Stimulated activated CD4-positive, alpha-beta T cell treated with anti-CD3 and anti-CD28 coated beads, Interleukin-2, amount 100 ng/mL, for 4 hours (primary cell): ENCODE results near the gene GDF10.

ENCODE experiments used
- DNase-seq: peaks from one replicate; pipeline ENCODE4 v3.0.0-alpha.2; 2020; ENCODE audit warnings: low read depth

GDF10 gene

DNA sequence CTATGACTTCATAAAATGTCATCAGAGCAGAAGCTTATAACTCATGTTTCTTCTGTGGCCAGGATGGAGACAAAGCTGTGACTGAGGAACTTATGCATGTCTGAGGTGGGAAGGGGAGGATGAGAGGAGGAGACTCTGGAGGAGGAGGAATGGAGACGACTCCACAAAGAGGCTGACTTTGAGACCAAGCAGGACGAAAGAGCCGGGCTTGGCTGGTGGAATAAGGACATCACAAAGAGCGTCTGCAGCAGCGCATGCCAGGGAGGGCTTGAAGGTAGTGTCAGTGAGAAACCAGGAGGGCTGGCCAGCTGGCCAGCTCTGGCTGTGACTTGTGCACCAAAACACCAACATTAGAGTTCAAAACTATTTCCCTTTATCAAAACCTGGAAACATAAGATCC is 16.1 kb downstream of the GDF10 start:
- DNase-seq: no peak

DNA sequence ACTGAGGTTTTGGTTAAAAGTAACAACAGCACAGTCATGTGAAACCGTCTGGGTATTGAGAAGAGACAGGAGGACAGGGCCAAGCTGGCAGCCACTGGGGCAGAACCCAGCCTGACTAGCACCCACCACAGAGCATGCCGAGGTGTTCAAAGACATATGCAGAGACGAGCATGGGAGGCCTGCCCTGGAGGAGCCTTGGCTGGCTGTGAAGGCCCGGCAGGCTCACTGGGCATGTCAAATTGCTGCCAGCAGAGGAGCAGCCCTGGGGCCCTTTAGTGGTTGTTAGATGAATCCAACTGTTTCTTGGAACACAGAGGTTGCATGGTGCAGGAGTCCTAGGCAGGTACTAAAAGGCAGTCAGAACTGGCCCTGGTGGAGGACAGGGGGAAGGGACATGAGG is 17.3 kb downstream of the GDF10 start:
- no peak for DNase-seq

DNA sequence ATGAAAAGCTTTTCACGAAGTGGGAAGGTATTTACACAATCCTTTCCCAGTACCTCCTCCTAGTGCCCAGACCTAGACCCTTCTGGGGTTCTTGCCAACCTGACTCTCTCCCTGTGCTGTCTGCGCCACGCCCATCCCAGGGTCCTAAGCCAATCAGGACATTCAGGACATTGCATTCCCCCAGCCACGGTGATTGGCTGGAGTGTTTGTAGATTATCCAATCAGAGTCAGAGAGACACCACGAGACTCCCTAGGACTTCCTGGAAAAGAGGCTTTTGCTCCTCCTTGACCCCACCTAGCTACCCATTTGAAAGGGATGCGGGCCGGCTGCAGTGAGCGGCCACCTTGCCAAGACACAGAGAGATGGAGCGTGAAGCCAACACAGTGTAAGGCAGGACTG is 18.7 kb downstream of the GDF10 start:
- DNase-seq: no peak

DNA sequence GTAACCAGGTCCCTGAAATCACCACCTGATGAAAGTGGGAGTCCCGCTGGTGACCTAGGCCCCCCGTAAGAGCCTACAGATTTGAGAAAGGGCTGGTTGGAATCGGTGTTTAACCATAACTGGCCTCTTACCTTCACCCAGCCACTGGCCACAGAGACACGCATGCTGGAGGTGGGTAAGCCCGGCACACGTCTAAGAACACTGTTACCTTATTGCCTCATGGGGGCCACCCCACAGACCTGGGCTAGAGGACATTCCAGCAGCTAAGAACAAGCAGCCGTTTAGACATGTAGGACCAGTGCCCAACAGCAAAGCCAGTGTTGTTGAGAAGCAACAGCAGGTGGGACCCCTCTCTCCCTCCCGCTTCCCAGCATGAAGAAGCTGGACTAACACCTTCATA is 19.8 kb downstream of the GDF10 start:
- no peak for DNase-seq

DNA sequence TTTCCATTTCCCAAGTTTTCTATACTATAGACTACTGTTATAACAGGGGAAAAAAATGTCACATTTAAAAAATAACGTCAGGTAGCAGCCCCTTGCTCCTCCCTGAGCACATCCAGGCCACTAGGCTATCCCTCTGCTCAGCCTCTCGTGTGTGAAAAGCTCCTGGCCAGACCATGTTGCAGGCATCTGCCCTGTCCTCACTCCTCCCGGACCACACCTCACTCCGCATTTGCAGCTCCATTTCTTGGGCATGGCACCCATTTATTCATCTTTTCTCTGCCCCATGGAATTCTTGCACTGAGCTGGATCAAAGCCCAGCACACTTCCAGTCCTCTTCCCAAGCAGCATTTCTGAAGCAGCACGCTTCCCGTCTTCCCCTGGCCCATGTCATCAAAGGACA is 20.8 kb downstream of the GDF10 start:
- no peak for DNase-seq

DNA sequence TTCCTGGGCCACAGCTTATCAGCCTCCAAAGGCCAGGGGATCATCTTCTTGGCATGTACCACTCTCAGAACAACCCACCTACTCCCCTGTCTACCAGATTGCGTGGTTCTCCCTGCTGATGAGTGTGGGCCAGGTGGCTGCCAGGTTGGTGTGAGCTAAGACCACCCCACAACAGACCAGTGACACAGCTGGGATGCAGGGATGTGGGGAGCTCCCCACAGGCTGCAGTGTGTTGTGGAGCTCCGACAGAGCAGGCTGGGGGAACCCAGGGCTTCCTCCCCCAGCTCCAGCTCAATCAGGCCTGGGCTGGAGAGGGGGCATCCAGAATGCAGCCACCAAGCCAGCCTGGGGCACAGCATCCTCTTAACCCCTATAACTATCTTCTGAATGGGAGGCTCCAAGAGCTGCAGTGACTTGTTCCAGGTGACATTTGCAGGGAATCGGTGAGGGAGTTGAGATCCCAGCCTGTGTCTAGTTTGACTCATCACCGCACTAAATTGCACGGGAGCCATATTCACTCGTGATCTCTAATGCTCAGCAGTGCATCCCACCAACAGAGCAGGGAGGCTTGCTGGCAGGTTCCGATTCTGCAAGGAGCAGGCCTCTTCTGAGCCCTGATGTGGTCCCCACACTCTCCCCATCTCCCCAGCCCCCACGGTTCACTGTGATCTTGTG is 21.7 kb downstream of the GDF10 start:
- DNase-seq: no peak

DNA sequence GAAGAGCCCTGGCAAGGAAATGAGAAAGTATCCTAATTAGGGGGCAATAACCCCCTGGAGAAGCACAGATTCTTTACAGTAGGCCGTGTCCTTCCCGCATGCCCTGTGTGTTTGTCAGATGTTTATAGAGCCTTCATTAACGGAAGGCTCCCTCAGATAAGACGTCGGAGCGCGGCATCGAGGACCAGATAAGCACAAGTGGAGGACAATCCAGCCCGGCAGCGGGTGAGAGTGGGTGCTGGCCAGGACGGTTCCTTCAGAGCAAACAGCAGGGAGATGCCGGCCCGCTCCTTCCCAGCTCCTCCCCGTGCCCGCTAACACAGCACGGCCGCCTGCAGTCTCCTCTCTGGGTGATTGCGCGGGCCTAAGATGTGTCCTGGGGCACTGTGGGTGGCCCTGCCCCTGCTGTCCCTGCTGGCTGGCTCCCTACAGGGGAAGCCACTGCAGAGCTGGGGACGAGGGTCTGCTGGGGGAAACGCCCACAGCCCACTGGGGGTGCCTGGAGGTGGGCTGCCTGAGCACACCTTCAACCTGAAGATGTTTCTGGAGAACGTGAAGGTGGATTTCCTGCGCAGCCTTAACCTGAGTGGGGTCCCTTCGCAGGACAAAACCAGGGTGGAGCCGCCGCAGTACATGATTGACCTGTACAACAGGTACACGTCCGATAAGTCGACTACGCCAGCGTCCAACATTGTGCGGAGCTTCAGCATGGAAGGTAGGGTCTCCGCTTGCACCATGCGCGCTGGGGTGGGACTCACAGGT is 22.5 kb downstream of the GDF10 start, which contains the start of gene GDF2:
Gene GDF2, plus strand, starts transcription at position 155 of the 762 bp plus-strand sequence. Its CDS starts 215 bp downstream, at position 370.
- DNase-seq: no peak

DNA sequence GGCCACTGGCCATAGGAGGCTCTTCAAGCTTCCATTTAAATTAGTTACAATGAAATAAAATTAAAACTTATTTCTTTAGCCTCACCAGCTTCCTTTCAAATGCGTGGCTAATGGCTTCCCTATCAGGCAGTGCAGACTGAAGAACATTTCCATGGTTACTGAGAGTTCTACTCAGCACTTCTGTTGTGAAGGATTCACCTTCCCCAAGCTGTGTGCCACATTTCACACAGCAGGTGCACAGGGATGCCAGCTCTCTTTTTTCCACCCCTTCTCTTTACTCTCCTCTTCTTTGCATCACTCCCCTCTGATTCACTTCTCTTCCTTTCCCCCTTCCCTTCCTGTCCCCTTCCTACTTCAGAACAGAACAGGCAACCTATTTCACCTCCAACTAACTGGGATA is 23.1 kb downstream of the GDF10 start:
- no peak for DNase-seq

DNA sequence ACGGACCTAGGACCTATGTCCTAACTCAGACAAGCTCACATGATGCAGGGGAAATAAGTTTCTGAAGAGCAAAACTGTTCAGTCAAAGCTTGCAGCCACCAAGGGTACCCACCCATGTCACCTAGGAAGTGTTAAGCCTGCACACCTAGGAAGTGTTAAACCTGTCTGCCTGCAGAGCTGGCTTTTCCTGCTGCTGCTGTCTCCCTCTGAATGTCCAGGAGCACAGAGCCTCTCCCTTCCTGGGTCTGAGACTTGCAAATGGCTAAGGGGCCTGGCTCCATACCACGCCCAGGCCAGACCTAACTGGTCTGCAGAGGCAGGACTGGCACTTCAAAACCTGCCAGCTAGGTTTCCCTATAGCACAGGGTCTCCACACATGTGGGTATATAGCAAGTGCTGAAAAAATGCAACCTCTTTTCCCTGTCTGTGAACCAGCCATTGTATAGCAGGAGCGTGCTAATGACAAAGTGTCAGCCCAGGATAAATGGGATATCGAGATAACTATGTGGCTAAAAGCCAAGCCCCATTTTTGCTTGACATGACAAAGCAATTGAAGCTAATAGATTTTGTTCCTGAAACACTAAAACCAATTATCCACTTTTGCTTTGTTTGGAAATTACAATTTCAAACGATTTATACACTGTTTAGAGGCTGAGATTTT is 23.8 kb downstream of the GDF10 start:
- no peak for DNase-seq

DNA sequence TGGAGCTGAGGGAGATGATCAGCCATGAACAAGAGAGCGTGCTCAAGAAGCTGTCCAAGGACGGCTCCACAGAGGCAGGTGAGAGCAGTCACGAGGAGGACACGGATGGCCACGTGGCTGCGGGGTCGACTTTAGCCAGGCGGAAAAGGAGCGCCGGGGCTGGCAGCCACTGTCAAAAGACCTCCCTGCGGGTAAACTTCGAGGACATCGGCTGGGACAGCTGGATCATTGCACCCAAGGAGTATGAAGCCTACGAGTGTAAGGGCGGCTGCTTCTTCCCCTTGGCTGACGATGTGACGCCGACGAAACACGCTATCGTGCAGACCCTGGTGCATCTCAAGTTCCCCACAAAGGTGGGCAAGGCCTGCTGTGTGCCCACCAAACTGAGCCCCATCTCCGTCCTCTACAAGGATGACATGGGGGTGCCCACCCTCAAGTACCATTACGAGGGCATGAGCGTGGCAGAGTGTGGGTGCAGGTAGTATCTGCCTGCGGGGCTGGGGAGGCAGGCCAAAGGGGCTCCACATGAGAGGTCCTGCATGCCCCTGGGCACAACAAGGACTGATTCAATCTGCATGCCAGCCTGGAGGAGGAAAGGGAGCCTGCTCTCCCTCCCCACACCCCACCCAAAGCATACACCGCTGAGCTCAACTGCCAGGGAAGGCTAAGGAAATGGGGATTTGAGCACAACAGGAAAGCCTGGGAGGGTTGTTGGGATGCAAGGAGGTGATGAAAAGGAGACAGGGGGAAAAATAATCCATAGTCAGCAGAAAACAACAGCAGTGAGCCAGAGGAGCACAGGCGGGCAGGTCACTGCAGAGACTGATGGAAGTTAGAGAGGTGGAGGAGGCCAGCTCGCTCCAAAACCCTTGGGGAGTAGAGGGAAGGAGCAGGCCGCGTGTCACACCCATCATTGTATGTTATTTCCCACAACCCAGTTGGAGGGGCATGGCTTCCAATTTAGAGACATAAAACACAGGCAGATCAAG is 25.6 kb downstream of the GDF10 start:
- DNase-seq: no peak

DNA sequence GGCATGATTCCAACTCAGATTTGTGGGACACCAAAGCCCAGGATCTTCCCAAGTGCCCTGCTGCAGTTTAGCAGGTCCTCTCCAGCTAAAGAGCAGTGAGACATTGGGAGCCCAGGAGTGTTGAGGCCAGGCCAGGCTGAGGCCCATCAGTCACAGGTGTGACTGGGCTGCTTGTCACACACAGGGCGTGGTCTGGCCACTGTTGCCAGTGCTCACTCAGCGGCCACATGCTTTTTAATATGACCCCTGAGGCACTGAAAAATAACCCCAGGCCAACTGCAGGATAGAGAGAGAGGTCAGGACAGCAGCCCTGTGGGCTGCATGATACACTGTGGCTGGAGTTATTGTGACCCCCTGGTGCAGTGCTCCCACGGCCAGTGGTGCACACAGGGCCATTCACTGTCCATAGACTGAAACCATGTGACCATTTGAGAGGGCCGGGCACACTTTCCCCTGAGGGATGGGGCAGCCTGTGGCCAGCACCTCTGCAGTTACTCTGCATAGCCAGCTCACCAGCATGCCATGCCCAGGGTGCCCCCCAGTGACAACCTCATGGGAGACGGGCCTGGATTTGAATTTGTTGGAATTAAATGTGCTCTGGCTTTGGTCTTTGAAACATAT is 26.4 kb downstream of the GDF10 start:
- no peak for DNase-seq

DNA sequence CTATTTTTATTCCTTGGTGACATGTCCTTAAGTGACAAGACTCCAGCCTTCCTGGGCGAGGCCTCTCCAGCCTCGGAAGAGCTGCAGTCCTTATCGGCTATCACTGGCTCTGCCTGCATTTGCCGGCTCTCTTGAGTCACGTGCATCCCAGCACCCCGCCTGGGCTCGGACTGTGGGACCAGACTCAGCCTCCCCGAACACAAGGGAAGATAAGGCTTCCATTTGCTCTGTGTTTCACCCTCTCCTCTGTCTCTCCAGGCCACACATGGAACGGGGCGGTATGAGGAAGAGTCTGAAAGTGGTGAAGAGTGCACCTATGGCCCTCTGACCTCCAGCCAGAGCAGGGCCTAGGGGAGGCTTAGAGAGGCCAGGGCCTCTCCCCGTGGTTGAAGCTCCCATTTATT is 26.9 kb downstream of the GDF10 start:
- no peak for DNase-seq

DNA sequence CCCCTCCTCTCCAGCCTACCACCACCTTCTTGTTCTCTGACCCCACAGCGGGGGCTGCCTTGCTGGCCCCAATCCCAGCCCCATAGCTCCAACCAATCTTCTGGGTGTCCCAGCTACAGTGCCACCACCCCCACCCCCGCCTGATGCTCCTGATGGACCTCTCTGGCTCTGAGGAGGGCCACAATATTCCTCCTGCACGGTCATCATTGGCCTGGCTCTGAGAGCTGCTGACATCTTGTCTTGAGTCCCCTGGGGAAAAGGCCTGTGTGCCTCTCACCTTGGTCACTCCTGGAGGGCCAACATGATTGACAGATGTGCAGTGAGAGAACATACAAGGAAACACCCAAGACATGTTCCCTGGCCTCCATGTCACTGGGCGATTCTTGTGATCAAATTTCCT is 29.9 kb downstream of the GDF10 start:
- DNase-seq: no peak

DNA sequence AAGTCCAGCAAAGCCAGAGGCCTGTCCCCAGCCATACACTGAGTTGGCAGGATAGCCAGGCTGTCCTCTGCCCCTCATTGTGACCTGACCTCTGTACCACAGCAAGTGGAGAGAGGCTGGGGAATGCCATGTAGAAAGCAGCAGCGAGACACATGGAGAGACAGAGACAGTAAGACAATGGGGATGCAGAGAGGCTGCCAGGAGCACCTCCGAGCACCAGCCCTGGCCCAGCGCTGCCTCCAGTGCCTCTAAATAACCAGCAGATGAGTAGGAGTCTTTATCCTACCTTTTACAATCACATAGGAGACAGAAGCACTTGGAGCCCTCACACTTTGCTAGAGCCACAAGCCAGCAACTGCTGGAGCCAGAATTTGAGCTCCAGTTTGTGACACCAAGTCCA is 30.4 kb downstream of the GDF10 start:
- DNase-seq: no peak

DNA sequence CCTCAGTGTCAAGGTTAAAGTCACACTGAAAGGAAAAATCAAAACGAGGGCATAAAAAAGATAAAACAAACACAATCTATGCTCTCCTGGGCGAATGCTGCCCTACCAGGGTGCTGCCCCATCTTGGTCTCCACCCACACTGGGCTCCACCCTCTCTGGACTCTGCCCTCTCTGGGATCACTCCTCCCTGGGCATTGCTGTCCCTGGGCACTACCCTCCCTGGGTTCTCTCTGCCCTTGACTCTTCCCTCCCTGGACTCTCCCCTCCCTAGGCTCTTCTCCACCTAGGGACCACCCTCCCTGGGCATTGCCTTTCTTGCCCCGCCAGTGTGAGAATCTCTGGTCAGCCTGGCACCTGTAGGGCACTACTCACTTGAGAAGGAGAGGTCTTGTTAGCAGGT is 30.8 kb downstream of the GDF10 start:
- no peak for DNase-seq

DNA sequence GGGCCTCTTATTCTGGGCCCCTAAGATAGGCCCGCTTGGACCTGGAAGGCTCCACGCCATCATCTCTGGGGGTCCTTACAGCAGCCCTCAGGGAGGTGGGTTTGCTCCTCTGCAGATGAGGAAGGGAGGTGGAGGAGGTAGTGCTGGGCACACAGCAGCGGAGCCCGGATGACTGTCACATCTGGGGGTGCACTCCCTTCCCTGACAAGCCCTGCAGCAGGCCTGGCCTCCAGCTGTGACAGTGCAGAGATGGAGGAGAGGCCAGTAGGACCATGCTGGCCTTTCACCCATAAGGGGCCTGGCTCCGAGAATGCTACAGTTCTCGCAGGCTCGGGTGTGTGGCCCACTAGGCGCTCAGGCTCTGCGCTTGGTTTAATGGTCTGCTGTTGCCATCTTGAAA is 31.5 kb downstream of the GDF10 start:
- no peak for DNase-seq

DNA sequence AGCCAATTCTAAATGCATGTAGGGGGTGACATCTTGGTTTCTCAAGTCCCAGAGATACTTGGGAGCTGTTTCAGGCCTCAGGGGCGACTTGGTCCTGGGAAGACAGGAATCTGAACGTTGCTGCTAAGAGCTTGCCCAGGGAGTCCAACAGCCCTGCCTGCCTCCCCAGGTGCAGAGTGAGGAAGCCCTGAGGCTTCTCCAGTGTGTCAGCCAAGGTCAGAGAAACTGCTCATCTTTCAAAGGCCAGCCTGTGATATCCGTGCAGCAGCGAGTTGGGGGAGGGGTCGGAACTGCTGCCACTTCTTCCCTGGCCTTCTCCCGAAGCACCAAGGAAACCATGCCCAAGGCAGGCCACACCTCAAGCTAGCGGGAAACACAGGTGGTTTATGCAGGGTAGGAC is 32.0 kb downstream of the GDF10 start:
- no peak for DNase-seq

DNA sequence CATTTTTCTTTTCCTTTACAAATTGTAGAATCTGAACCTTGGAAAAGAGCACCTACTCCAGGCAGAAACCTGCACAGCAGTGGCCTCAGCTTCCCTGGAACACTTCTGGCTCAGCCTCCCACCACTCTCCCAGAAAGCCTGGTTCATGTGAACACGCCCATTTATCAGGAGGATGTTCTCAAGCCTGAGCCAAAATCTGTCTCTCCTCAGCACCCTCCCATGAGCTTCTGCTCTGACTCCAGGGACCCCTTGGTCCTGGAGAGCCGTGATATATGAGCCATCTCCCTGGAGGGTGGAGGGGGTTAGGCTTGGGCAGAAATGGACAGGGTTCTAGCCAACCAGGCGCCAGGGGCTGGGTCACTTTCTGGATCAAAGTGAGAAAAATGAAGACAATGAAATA is 32.4 kb downstream of the GDF10 start:
- no peak for DNase-seq

DNA sequence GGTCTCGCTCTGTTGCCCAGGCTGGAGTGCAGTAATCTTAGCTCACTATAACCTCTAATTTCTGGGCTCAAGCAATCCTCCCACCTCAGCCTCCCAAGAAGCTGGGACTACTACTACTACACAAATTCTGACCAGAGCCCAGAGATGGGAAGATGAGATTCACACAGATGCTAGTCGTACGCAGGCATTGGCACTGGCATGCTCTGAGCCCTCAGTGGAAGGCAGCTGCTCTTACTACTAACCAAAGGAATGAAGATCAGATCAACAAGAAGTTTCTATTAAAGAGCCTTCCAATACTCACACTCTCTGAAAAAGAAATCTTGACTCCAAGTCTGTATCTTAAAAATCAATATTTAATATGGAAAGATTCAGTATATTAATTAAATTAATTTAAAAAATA is 32.9 kb downstream of the GDF10 start:
- no peak for DNase-seq

DNA sequence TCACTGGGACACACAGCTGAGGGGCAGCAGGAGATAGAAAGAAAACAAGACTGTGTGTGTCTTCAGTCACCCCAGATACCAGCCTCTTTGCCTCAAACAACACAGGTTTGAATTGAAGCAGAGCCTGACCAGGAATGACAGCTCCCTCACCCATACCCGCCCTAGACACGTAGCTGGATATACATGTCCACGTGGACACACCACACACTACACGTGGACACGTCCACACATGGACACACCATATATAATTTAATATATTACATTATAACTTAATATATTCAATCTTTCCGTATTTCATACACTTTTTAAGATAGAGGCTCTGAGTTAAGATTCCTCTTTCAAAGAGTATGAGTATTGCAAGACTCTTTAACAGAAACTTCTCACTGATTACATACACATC is 33.5 kb downstream of the GDF10 start:
- no peak for DNase-seq

DNA sequence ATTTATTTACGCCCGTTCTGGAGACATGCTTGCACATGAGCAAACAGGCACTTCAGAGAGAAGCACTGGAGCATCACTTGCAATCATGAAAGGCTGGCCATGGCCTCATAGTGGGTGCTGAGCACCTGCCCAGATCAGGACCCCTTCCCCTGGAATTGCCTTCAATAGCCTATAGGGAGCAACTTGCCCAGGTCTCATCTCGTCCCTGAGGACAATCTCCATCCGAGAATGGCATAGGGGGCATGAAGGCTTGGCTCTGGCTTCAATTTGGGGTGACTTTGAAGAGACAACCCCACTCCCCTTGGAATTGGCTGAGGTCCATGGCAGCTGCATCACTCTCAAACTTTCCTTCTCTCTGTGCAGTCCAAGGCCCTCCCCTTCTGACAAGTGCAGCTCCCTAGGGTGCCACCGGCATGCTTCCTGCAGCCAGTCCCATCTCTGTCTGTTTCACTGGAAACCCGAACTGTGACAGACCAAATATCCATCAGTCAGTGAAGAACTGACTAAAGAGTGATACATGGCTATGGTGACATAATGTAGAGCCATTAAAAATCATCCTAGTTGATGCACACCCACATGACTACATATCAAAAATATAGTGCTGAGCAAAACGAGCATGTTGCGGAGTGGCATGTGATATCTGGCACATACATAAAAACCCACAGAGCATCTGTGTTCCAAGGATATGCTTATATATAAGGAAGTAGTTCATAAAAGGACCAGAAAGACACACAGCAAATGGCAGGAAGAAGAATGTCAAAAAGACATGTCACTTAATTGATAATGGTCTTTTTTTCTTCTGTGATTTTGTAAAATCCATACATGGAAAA is 34.7 kb downstream of the GDF10 start:
- no peak for DNase-seq
